ENCODE measurements around the gene PRKAG1. TPM values are rescaled to one million over a fixed set of nuclear protein-coding genes. Genes with fewer than 3 reads are reported as not detected.
A peak's percentile ranks its signal among the peaks of the same experiment; 100 is the strongest.

The PRKAG1 gene
- total RNA-seq = 58.6 and 60.0 TPM in 2 replicates
- total RNA-seq (2013) = 55.4 TPM
- polyA plus RNA-seq = 25.9 and 28.5 TPM in 2 replicates
- 24.0 and 27.6 TPM in 2 replicates for polyA minus RNA-seq

DNA sequence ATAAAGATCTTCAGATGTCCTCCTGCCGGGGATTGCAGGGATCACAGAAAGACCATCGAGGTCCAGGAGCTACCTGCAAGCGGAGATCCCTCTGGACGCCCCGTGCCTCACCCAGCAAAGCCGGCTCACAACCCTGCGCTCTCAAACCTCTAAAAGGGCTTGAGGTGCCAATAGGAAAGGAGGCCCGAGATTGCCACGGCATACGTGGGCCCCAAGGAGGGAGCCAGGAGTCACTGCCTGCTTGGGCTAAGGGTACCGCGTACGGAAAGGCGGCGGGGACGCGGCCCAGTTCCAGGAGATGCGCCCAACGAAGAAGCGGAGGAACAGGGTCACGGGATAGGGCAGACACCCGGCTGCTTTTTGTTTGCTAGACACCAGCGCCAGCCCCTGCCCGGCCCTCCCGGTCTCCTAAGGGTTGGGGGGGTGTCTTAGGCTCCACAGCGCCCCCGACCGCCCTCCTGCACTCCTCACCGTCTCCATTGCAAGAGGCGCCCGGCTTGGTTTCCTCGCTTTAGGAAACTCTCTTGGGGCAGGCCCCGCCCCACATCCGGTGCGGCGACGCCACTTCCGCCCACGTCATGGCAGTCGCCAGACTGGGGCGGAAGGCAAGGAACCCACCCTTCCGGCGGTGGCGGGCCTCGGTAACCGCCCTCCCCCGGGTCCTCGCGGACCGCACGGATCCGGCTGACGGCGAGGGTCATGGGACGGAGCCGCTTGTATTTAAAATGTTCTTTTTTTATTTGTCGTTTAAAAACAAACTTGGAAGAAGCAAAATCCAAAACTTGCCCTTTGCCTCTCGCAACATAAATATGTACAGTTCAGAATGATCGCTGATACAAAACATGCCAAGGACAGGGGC lies at the start of gene PRKAG1:
Gene PRKAG1, minus strand, starts transcription at position 516 of the 859 bp plus-strand sequence. Its CDS starts 36 bp downstream, at position 480.
- Mint-ChIP-seq H3K4me3 (peak within 1 kb of the TSS; percentile 91), H3K27ac (peak within 1 kb of the TSS; percentile 98), H3K9me3 (ENCODE audit: insufficient read depth) (no peaks in the 10 kb centered on the region), H3K4me1 (peaks cover 29% of the 10 kb centered on the region), H3K27me3 (no peaks in the 10 kb centered on the region)
- Histone ChIP-seq H3K36me3 (replicated peaks in 1 of 2; ENCODE audit: control extremely low read depth in 1 of 2, control insufficient read depth in 1 of 2, extremely low read depth in 1 of 2, insufficient read depth in 2 of 2, low read length in 1 of 2) (peaks cover 0 to 27% of the 10 kb centered on the region in 2 experiments), H3K9ac (ENCODE audit: low read length) (peak within 1 kb of the TSS; percentile 91), H2AFZ (ENCODE audit: insufficient read depth, low read depth, low read length, poor library complexity, severe bottlenecking) (peak within 1 kb of the TSS; percentile 68), H4K20me1 (ENCODE audit: control insufficient read depth, insufficient read depth, low read length, poor library complexity, severe bottlenecking) (peaks cover 11% of the 10 kb centered on the region), H3K79me2 (ENCODE audit: control insufficient read depth, insufficient read depth, low read length) (peaks cover 45% of the 10 kb centered on the region), H3K4me2 (replicated peaks; ENCODE audit: low read depth, low read length, poor library complexity, severe bottlenecking) (peak within 1 kb of the TSS; percentile 85), H3K27me3 (replicated peaks in 1 of 4; ENCODE audit: control extremely low read depth in 1 of 4, control insufficient read depth in 3 of 4, insufficient read depth in 4 of 4, low read length in 3 of 4) (no peaks in the 10 kb centered on the region), H3K4me3 (ENCODE audit: control extremely low read depth in 1 of 5, extremely low read depth in 1 of 5, insufficient read depth in 1 of 5, low read depth in 2 of 5, low read length in 4 of 5) (peak within 1 kb of the TSS; percentile 79 to 88 (median 86)), H3K9me3 (ENCODE audit: control extremely low read depth in 1 of 3, control insufficient read depth in 2 of 3, insufficient read depth in 1 of 3, low read length in 2 of 3) (no peaks in the 10 kb centered on the region), H3K4me1 (ENCODE audit: control insufficient read depth in 2 of 2, insufficient read depth in 2 of 2, low read length in 2 of 2) (peaks cover 18 to 21% of the 10 kb centered on the region in 2 donors), H3K27ac (ENCODE audit: low read length in 2 of 2) (peak within 1 kb of the TSS; percentile 95 to 99)
- 0% methylated on average over 43 of the region's 59 CpGs for WGBS (ENCODE audit: insufficient coverage)
- TF ChIP-seq EZH2 (IDR thresholded peaks at IDR 0.05; ENCODE audit: borderline replicate concordance, insufficient read depth, low read depth, low read length, poor library complexity, severe bottlenecking) = no peak
- TF ChIP-seq, protein P1, sequence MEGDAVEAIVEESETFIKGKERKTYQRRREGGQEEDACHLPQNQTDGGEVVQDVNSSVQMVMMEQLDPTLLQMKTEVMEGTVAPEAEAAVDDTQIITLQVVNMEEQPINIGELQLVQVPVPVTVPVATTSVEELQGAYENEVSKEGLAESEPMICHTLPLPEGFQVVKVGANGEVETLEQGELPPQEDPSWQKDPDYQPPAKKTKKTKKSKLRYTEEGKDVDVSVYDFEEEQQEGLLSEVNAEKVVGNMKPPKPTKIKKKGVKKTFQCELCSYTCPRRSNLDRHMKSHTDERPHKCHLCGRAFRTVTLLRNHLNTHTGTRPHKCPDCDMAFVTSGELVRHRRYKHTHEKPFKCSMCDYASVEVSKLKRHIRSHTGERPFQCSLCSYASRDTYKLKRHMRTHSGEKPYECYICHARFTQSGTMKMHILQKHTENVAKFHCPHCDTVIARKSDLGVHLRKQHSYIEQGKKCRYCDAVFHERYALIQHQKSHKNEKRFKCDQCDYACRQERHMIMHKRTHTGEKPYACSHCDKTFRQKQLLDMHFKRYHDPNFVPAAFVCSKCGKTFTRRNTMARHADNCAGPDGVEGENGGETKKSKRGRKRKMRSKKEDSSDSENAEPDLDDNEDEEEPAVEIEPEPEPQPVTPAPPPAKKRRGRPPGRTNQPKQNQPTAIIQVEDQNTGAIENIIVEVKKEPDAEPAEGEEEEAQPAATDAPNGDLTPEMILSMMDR (IDR thresholded peaks at IDR 0.05) = peak; percentile 74
- ChIA-PET CTCF (interaction anchor here (1.0 to 7.2 kb wide), 9 partner anchors 14 to 165 kb away, joined by 3 to 61 read pairs (median 4); partner anchors contain the start of genes DDN, FKBP11 and WNT1), POLR2A (interaction anchor here (0.6 to 1.0 kb wide), 2 partner anchors 19 kb away, joined by 3 to 4 read pairs; partner anchors contain the start of gene DDN)
- DNase-seq = peak; percentile 98
- intact Hi-C loops (cut with micrococcal nuclease) = loop anchor here (1.0 to 2.0 kb wide), 11 partner anchors 21 to 348 kb away; partner anchors contain the start of genes ARF3, DDX23, KMT2D and LMBR1L
- ATAC-seq (ENCODE audit: low read depth) = peak; percentile 88

Measured in B cell (primary cell).